GM19452 (cell line): ENCODE measurements around the gene ADGRL3.
"Not testable (repeated sequence)": the region's sequence is repeated elsewhere in the genome, so short reads cannot be mapped to it uniquely, and the experiment has no call there.

Experiments
- ATAC-seq: cut with Tn5 transposase; IDR thresholded peaks from one replicate; pipeline ENCODE4 v1.9.1; 2021; ENCODE audit not compliant: unreplicated experiment

Gene ADGRL3

GRCh38 chr4:61716426-61716825 lies 516.3 kb downstream of the ADGRL3 start:
- ATAC-seq: no peak

DNA sequence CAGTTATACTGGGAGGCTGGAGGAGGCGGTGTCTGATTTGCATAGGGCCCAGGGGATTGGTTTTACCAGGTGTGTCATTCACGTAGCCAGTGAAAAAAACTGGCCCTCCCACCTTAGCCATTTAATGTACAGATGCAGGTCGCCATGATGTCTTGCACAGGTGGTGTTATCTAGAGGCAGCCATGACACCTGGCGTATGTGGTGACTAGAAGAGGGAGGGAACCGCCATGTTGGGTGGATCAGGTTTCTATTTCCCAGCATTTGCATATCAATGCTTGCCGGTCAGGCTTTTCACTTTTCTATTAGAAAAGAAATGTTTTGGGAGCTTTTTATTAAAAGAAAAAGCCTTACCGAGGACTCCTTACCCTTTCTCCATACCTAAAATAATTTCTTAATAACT lies 523.4 kb downstream of the ADGRL3 start:
- no peak for ATAC-seq

DNA sequence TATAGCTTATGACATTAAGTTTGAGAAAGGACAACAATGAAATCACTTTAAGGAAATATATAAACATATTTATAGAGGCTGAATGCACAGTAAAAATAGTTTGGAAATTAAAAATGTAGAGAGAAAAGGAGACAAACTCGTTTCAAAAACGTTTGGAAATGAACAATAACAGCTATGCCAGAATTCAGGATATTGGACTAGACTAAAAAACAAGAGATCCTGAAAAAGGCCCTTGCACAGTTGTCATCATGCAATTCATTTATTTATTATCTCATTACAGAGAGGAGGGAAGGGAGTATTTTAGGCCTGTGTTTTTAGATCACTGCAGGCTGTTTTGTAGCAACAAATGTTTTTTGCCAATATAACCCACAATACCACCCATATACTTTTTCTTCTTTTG lies 527.2 kb downstream of the ADGRL3 start:
- no peak for ATAC-seq

DNA sequence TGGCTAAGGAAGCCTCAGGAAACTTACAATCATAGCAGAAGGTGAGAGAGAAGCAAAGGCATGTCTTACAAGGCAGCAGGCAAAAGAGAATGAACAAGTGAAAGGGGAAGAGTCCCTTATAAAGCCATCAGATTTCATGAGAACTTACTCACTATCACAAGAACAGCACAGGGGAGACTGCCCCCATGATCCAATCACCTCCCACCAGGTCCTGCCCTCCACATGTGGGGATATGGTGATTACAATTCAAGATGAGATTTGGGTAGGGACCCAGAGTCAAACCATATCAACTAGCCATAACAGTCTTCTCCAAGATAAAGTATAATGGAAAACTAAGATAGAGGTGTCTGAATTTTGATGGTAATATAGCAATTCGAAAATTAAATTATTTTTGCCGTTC lies 534.3 kb downstream of the ADGRL3 start:
- ATAC-seq: no peak

GRCh38 chr4:61739887-61740286 lies 539.8 kb downstream of the ADGRL3 start:
- no peak for ATAC-seq

- ATAC-seq: no peak
Observed at GRCh38 chr4:61740886-61741285, 540.8 kb downstream of the ADGRL3 start.

DNA sequence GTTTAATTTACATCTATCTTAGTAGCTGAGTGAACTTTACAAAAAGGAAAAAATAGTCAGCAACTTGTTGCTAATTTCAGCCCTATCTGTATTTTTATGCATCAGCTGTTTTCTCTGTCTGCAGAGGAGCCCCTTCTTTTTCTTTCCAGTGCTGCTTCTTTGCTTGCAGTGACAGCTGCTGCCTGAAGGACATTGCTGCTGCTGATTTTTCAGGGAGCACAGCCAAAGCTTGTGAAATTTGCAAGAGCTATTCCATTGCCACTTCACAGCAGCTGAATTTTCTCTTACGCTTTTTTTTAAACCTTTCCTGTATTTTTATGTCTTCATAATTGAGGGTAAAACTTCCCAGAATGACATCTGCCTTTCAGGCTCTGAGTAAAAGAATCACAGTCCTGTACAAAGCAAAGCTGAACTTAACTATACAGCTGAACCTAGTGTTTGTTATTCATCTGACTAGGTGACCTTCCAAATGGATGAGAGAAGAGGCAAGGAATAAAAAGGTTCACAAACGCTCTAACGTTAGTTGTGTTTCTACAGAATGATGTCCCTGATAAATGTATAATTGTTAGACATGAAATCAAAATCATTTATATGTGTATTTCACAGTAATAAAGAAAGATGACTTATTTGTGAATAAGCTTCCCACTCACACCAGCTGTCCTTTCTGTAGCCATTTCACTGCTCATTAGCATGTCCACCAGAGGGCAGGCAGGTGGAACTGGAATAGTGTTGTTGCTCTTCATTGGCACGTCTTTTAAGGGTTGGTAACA lies 541.4 kb downstream of the ADGRL3 start:
- ATAC-seq: no peak

GRCh38 chr4:61750810-61751209 lies 550.7 kb downstream of the ADGRL3 start:
- ATAC-seq: no peak

- no peak for ATAC-seq
Observed at GRCh38 chr4:61752617-61753016, 552.5 kb downstream of the ADGRL3 start.

- no peak for ATAC-seq
Observed at GRCh38 chr4:61753739-61754138, 553.6 kb downstream of the ADGRL3 start.

DNA sequence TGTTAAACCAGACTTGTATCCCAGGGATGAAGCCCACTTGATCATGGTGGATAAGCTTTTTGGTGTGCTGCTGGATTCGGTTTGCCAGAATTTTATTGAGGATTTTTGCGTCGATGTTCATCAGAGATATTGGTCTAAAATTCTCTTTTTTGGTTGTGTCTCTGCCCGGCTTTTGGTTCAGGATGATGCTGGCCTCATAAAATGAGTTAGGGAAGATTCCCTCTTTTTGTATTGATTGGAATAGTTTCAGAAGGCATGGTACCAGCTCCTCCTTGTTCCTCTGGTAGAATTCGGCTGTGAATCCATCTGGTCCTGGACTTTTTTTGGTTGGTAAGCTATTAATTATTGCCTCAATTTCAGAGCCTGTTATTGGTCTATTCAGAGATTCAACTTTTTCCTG lies 556.8 kb downstream of the ADGRL3 start:
- ATAC-seq: not testable (repeated sequence)

DNA sequence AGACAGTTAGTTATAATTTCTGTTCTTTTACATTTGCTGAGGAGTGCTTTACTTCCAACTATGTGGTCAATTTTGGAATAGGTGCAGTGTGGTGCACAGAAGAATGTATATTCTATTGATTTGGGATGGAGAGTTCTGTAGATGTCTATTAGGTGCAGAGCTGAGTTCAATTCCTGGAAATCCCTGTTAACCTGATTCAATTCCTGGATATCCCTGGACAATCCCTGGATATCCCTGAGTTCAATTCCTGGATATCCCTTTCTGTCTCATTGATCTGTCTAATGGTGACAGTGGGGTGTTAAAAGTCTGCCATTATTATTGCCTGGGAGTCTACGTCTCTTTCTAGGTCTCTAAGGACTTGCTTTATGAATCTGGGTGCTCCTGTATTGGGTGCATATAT lies 557.9 kb downstream of the ADGRL3 start:
- not testable (repeated sequence) for ATAC-seq

DNA sequence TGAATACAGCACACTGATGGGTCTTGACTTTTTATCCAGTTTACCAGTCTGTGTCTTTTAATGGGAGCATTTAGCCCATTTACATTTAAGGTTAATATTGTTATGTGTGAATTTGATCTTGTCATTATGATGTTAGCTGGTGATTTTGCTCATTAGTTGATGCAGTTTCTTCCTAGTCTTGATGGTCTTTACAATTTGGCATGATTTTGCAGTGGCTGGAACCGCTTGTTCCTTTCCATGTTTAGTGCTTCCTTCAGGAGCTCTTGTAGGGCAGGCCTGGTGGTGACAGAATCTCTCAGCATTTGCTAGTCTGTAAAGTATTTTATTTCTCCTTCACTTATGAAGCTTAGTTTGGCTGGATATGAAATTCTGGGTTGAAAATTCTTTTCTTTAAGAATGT lies 558.5 kb downstream of the ADGRL3 start:
- ATAC-seq: not testable (repeated sequence)

DNA sequence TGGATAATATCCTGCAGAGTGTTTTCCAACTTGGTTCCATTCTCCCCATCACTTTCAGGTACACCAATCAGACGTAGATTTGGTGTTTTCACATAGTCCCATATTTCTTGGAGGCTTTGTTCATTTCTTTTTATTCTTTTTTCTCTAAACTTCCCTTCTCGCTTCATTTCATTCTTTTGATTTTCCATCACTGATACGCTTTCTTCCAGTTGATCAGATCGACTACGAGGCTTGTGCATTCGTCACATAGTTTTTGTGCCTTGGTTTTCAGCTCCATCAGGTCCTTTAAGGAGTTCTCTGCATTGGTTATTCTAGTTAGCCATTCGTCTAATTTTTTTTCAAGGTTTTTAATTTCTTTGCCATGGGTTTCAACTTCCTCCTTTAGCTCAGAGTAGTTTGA lies 559.1 kb downstream of the ADGRL3 start:
- ATAC-seq: not testable (repeated sequence)

- not testable (repeated sequence) for ATAC-seq
Observed at GRCh38 chr4:61759885-61760284, 559.8 kb downstream of the ADGRL3 start.

DNA sequence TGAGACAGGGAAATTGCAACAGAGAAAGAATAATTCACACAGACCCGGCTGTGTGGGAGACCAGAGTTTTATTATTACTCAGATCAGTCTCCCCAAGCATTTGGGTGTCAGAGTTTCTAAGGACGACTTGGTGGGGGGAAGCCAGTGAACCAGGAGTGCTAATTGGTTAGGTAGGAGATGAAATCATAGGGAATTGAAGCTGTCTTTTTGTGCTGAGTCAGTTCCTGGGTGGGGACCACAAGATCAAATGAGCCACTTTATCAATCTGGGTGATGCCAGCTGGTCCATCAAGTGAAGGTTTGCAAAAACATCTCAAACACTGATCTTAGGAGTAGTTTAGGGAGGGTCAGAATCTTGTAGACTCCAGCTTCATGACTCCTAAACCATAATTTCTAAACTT lies 560.7 kb downstream of the ADGRL3 start:
- no peak for ATAC-seq

- no peak for ATAC-seq
Observed at GRCh38 chr4:61762722-61763627, 562.8 kb downstream of the ADGRL3 start.

GRCh38 chr4:61763682-61764081 lies 563.6 kb downstream of the ADGRL3 start:
- no peak for ATAC-seq

DNA sequence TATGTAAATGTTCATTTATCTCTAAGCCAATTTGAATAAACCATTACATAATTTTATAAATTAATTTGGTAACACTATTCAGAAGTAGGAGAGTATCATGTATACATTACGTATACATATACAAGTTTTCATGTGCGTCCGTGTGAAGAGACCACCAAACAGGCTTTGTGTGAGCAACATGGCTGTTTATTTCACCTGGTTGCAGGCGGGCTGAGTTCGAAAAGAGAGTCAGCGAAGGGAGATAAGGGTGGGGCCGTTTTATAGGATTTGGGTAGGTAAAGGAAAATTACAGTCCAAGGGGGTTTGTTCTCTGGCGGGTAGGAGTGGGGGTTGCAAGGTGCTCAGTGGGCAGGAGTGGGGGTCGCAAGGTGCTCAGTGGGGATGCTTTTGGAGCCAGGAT lies 564.0 kb downstream of the ADGRL3 start:
- ATAC-seq: not testable (repeated sequence)

DNA sequence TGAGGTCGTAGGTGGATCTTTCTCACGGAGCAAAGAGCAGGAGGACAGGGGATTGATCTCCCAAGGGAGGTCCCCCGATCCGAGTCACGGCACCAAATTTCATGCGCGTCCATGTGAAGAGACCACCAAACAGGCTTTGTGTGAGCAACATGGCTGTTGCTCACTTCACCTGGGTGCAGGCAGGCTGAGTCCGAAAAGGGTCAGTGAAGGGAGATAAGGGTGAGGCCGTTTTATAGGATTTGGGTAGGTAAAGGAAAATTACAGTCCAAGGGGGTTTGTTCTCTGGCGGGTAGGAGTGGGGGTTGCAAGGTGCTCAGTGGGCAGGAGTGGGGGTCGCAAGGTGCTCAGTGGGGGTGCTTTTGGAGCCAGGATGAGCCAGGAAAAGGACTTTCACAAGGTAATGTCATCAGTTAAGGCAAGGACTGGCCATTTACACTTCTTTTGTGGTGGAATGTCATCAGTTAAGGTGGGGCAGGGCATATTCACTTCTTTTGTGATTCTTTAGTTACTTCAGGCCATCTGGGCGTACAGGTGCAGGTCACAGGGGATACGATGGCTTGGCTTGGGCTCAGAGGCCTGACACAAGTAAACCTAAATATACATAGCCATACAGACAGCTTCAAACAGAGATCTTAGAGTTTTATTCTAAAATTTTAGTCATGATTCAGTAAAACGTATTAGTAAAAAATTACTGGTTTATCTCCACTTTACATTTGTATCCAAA lies 569.5 kb downstream of the ADGRL3 start:
- not testable (repeated sequence) for ATAC-seq

- no peak for ATAC-seq
Observed at GRCh38 chr4:61770456-61770855, 570.3 kb downstream of the ADGRL3 start.
